ENCODE results near the gene ZNF628.

Gene ZNF628

GRCh38 chr19:55530996-55531395, 54.6 kb downstream of the ZNF628 start:
- DNase-seq (ENCODE audit: low spot score) = no peak
